Body of pancreas (tissue), 4 donors: ENCODE data around the gene IGF2BP3. TPM values are rescaled to one million over a fixed set of nuclear protein-coding genes. Genes with fewer than 3 reads are reported as not detected.
"Not testable (repeated sequence)": the region's sequence is repeated elsewhere in the genome, so short reads cannot be mapped to it uniquely, and the experiment has no call there.

ENCODE experiments used
- ATAC-seq: fragments of 150-250 bp; one replicate; pipeline ENCODE4 v1.9.1; 2016
- DNase-seq, 4 donors: peaks; one replicate each; pipeline ENCODE4 v3.0.0-alpha.2; 2019
- H3K27ac ChIP-seq, 4 donors: fragments of 200-600 bp; sonication (generic); 1 replicate in 3 of 4; 2 replicates in 1 of 4; pipeline versions ENCODE4 v1.5.1 to v1.6.1; 2016 to 2019; ENCODE audit warnings: mild to moderate bottlenecking in 1 of 4, mixed read lengths in 1 of 4, moderate library complexity in 1 of 4
- H3K27me3 ChIP-seq, 2 donors: fragments of 200-600 bp; sonication (generic); one replicate each; pipeline ENCODE4 v1.6.0; 2016; ENCODE audit warnings: mild to moderate bottlenecking in 1 of 2
- H3K36me3 ChIP-seq, 2 donors: fragments of 200-600 bp; sonication (generic); replicated peaks in 1 of 2; 2 replicates each; pipeline ENCODE4 v1.5.1; 2016; ENCODE audit warnings: low read depth in 2 of 2; ENCODE audit not compliant: insufficient read depth in 1 of 2
- H3K4me1 ChIP-seq: fragments of 200-600 bp; sonication (generic); one replicate; pipeline ENCODE4 v1.6.0; 2016
- H3K4me3 ChIP-seq, 2 donors: fragments of 200-600 bp; sonication (generic); 1 replicate in 1 of 2; 2 replicates in 1 of 2; pipeline ENCODE4 v1.5.1; 2016 to 2019
- H3K9me3 ChIP-seq, 3 donors: fragments of 200-600 bp; sonication (generic); 1 replicate in 2 of 3; 2 replicates in 1 of 3; pipeline ENCODE4 v1.5.1; 2016
- POLR2A ChIP-seq, 3 donors: fragments of 450-650 bp; IDR thresholded peaks; one replicate each; pipeline ENCODE4 v1.6.1; 2016; ENCODE audit warnings: antibody characterized with exemption in 3 of 3, mild to moderate bottlenecking in 2 of 3
- WGBS, 2 donors: methylation state at CpG; one replicate each; pipeline ENCODE4 v1.1.5; 2017; 5-methylcytosine and 5-hydroxymethylcytosine counted together
- intact Hi-C: fragments of 100-400 bp; cut with DNase I; formaldehyde crosslinking; loops from one replicate; pipeline ENCODE4 v1.15.1; 2023
- total RNA-seq, 2 donors: library from RNA; depleted of rRNA; stranded (reverse); fragments of >200 nt; gene quantifications; one replicate each; pipeline ENCODE4 v1.1.0, GENCODE V29; 2016
- TF ChIP-seq, protein P1 (sequence below), 7 experiments: fragments of 450-650 bp in 4 of 7; fragments of 200-600 bp in 3 of 7; sonication (generic) in 3 of 7; IDR thresholded peaks; one replicate each; pipeline ENCODE4 v1.5.1; 2016 to 2019; ENCODE audit warnings: antibody characterized with exemption in 7 of 7

Gene IGF2BP3
- total RNA-seq, 2 donors from 2014 or later = 0.33 to 1.3 TPM

DNA sequence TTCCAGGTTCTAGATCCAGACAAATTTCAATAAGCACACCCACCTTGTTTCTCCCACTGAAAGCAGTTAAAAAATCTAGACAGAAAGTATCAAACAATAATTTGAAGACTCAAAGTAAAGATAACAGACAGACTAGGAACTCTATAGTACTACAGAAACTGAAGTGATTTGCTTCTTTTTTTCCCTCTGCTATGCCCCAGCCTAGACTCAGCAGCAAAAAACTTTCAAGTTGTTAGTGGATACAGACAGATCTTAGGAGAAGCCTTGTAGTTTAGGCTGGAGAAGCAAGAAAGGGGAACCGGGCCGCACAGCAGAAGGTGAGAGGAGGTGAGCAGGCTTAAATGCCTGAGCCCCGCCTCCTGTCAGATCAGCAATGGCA lies 65.1 kb downstream of the IGF2BP3 start:
- Histone ChIP-seq H3K27ac (no peak overlapping the region), H3K9me3 (no peaks in the 10 kb centered on the region), H3K36me3 (no peaks in the 10 kb centered on the region), H3K4me1 (no peaks in the 10 kb centered on the region), H3K27me3 (no peaks in the 10 kb centered on the region), H3K4me3 (no peak overlapping the region)
- ATAC-seq (no peak), DNase-seq (no peak)
- WGBS, 2 donors = 84 to 88% methylated on average over 3 of the region's 3 CpGs
- TF ChIP-seq, protein P1, sequence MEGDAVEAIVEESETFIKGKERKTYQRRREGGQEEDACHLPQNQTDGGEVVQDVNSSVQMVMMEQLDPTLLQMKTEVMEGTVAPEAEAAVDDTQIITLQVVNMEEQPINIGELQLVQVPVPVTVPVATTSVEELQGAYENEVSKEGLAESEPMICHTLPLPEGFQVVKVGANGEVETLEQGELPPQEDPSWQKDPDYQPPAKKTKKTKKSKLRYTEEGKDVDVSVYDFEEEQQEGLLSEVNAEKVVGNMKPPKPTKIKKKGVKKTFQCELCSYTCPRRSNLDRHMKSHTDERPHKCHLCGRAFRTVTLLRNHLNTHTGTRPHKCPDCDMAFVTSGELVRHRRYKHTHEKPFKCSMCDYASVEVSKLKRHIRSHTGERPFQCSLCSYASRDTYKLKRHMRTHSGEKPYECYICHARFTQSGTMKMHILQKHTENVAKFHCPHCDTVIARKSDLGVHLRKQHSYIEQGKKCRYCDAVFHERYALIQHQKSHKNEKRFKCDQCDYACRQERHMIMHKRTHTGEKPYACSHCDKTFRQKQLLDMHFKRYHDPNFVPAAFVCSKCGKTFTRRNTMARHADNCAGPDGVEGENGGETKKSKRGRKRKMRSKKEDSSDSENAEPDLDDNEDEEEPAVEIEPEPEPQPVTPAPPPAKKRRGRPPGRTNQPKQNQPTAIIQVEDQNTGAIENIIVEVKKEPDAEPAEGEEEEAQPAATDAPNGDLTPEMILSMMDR (IDR thresholded peaks at IDR 0.05) = no peak
- TF ChIP-seq POLR2A (IDR thresholded peaks at IDR 0.05) = no peak
- intact Hi-C loops = no loop called here

GRCh38 chr7:23404546-23405239 lies 65.6 kb downstream of the IGF2BP3 start:
- 71 to 80% methylated on average over 3 of the region's 3 CpGs for WGBS, 2 donors
- Histone ChIP-seq H3K4me1 (no peaks in the 10 kb centered on the region), H3K36me3 (no peaks in the 10 kb centered on the region), H3K4me3 (no peak overlapping the region), H3K27me3 (no peaks in the 10 kb centered on the region), H3K27ac (no peak overlapping the region), H3K9me3 (no peaks in the 10 kb centered on the region)
- no peak for TF ChIP-seq POLR2A (IDR thresholded peaks at IDR 0.05)
- TF ChIP-seq, protein P1 (IDR thresholded peaks at IDR 0.05) = no peak
- DNase-seq = no peak
- intact Hi-C loops = no loop called here
- ATAC-seq = no peak

DNA sequence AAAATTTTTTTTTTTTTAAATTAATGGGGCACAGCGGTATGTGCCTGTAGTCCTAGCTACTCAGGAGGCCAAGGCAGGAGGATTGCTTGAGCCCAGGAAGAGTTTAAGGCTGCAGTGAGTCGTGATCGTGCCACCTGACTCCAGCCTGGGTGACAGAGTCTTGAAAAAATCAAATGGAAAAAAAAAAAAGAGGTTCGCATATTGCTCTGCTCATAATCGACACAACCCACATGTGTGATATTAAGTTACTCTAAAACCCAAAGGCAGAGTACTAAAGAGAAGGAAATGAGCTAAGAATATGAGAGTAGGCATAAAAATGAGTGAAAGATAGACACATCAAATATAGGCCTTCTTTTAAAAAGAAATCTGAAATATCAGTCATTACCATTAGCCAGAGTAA lies 66.3 kb downstream of the IGF2BP3 start:
- intact Hi-C loops = no loop called here

GRCh38 chr7:23398090-23398489 lies 72.2 kb downstream of the IGF2BP3 start:
- H3K4me1 ChIP-seq = peaks cover 24% of the 10 kb centered on the region
- H3K27ac ChIP-seq, H3K27me3 ChIP-seq, H3K4me3 ChIP-seq, H3K36me3 ChIP-seq, ATAC-seq, DNase-seq, intact Hi-C loops, H3K9me3 ChIP-seq: not testable (repeated sequence)
- 88 to 96% methylated on average over 2 of the region's 2 CpGs for WGBS, 2 donors

More for the DNA sequence above, 66.3 kb downstream of the IGF2BP3 start:
- H3K4me1 ChIP-seq = no peaks in the 10 kb centered on the region
- no peaks in the 10 kb centered on the region for H3K27me3 ChIP-seq
- no peaks in the 10 kb centered on the region for H3K36me3 ChIP-seq
- H3K27ac ChIP-seq = no peak overlapping the region
- no peak overlapping the region for H3K4me3 ChIP-seq
- DNase-seq (no peak), ATAC-seq (no peak)
- TF ChIP-seq POLR2A (IDR thresholded peaks at IDR 0.05) = no peak
- TF ChIP-seq, protein P1 (IDR thresholded peaks at IDR 0.05) = no peak
- 91% methylated on average over 5 of the region's 5 CpGs for WGBS, 2 donors
- no peaks in the 10 kb centered on the region for H3K9me3 ChIP-seq

- 82 to 91% methylated on average over 4 of the region's 4 CpGs for WGBS, 2 donors
- TF ChIP-seq, protein P1 (IDR thresholded peaks at IDR 0.05) = no peak
- TF ChIP-seq POLR2A (IDR thresholded peaks at IDR 0.05) = no peak
- H3K9me3 ChIP-seq = no peaks in the 10 kb centered on the region
- intact Hi-C loops = no loop called here
- no peak for ATAC-seq
- peaks cover 26% of the 10 kb centered on the region for H3K4me1 ChIP-seq
- H3K27me3 ChIP-seq = no peaks in the 10 kb centered on the region
- no peak overlapping the region for H3K4me3 ChIP-seq
- H3K36me3 ChIP-seq = no peaks in the 10 kb centered on the region
- DNase-seq = no peak
- H3K27ac ChIP-seq = no peak overlapping the region
These were observed 73.0 kb downstream of the IGF2BP3 start for GRCh38 chr7:23397241-23397640.
